Glomerular endothelial cell (primary cell): Measurements from ENCODE around the gene PCSK7. TPM values are rescaled to one million over a fixed set of nuclear protein-coding genes. Genes with fewer than 3 reads are reported as not detected.

Source experiments
- DNase-seq: peaks from one replicate; pipeline ENCODE4 v3.0.0-alpha.2; 2011; ENCODE audit warnings: low read depth, low spot score; ENCODE audit errors: extremely low read depth
- total RNA-seq: library from RNA; depleted of rRNA; stranded (reverse); fragments of >200 nt; gene quantifications from 2 replicates; pipeline ENCODE4 v1.2.3, GENCODE V29; 2015

Gene PCSK7
- total RNA-seq, 1 donor from 2014 or later, result 68.0 TPM

DNA sequence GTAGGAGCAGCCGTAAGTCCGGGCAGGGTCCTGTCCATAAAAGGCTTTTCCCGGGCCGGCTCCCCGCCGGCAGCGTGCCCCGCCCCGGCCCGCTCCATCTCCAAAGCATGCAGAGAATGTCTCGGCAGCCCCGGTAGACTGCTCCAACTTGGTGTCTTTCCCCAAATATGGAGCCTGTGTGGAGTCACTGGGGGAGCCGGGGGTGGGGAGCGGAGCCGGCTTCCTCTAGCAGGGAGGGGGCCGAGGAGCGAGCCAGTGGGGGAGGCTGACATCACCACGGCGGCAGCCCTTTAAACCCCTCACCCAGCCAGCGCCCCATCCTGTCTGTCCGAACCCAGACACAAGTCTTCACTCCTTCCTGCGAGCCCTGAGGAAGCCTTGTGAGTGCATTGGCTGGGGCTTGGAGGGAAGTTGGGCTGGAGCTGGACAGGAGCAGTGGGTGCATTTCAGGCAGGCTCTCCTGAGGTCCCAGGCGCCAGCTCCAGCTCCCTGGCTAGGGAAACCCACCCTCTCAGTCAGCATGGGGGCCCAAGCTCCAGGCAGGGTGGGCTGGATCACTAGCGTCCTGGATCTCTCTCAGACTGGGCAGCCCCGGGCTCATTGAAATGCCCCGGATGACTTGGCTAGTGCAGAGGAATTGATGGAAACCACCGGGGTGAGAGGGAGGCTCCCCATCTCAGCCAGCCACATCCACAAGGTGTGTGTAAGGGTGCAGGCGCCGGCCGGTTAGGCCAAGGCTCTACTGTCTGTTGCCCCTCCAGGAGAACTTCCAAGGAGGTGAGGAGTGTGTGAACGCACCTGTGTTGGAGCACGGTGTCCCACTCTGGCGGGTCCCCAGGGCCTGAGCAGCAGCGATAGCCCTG lies 32.6 kb downstream of the PCSK7 start, which contains the start of gene TAGLN:
Gene TAGLN, plus strand, starts transcription at position 318 of the 863 bp plus-strand sequence. CDS start 3,644 bp downstream, outside the sequence.
- DNase-seq, result no peak

- no peak for DNase-seq
Observed at GRCh38 chr11:117198613-117199012, 33.3 kb downstream of the PCSK7 start.

- no peak for DNase-seq
Observed at GRCh38 chr11:117197516-117198456, 34.1 kb downstream of the PCSK7 start.

- DNase-seq, result no peak
Observed at GRCh38 chr11:117197006-117197405, 34.9 kb downstream of the PCSK7 start.

GRCh38 chr11:117195761-117196160 lies 36.1 kb downstream of the PCSK7 start:
- DNase-seq, result no peak

GRCh38 chr11:117195258-117195657 lies 36.6 kb downstream of the PCSK7 start:
- DNase-seq, result no peak

DNA sequence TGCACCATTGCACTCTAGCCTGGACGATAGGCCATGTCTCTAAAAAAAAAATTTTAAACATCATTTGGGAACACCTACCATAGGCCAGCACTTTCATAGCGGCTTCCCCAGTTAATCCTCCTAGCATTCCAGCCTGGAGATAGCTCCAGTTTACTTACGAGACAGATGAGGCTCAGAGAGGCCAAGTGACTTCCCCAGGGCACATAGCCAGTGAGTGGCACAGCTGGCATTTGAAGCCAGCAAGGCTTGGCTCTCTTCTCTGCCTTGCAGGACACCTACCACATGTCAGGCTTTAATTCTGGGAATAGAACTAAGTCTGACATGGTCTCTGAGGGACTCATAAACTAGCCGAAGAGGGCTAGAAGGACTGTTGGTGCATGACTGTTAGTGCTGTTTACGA lies 37.6 kb downstream of the PCSK7 start:
- no peak for DNase-seq

DNA sequence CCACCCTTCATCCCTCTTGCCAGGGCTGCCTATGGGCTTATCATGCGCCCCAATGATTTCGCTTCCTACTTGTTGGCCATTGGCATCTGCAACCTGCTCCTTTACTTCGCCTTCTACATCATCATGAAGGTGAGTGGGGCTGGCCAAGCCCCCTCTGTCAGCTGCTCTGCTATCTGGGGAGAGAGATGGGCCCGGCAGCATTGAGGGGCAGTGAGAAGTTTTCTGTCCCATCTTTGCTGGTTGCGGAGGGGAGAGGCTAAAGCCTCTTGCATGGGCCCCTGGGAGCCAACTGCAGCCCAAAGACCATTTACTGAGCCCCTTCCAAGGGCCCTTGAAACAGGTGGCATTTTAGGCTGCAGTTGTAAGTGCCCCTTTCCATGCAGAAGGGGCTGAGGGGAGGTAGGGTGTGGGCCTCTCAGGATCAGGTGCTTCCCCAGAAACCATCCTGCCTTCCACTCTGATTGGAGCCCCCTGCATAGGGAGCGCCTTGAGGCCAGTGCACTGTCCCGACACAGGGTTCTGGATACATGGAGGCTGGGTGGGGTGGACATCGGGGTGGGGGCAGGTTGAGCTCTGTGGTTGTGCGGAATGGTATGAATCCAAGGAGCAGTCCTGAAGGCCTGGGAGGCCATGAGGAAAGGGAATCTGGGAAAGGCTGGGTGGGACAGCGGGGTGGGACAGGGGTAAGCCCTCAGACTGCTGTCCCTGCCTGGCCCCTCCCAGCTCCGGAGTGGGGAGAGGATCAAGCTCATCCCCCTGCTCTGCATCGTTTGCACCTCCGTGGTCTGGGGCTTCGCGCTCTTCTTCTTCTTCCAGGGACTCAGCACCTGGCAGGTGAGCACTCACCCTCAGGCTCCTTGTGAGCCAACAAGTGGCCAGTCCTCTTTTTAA lies 38.5 kb downstream of the PCSK7 start:
- DNase-seq, result no peak

GRCh38 chr11:117192401-117192875 lies 39.4 kb downstream of the PCSK7 start:
- DNase-seq, result no peak

DNA sequence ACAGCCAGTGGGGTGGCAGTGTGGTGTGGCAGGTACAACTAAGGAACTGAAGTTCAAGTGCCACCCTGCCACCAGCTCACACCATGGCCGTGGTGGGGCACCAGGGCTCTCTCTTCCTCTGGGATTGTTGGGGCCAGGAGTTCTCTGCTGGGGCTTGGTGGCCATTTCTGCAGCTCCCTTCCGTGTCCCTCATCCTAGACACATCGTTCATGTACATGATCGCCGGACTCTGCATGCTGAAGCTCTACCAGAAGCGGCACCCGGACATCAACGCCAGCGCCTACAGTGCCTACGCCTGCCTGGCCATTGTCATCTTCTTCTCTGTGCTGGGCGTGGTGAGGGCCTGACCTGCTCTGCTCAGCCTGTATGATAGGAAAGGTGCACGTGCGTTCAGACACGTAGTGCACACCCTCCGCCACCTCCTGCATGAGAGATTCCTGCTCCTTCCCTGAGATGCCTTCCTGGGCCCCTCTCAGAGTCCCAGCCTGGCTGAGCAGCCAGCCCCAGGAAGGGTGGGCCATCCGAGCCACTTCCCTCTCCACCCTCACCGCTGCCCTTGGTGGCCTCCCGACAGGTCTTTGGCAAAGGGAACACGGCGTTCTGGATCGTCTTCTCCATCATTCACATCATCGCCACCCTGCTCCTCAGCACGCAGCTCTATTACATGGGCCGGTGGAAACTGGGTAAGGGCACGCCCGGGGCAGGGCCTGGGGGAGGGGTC lies 40.0 kb downstream of the PCSK7 start:
- DNase-seq, result no peak

GRCh38 chr11:117189941-117190544 lies 41.8 kb downstream of the PCSK7 start:
- no peak for DNase-seq

- no peak for DNase-seq
Observed at GRCh38 chr11:117189191-117189940, 42.5 kb downstream of the PCSK7 start.

DNA sequence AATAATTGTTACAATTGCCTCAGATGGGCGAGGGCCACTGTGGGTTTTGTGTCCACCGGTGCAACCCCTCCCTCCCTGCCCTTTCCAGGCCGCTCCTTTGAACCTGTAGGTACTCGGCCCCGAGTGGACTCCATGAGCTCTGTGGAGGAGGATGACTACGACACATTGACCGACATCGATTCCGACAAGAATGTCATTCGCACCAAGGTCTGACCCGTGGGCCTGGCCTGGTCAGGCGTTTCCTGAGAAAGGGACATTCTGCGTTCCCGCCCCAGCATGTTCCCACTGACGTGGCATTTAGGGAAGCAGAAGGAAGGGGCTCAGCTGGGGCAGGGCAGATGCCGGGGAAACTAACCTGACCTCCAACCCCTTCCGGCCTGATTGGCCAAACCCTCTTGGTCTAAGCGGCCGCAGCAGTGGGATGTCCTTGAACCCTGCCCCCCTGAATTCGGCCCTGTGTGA lies 43.2 kb downstream of the PCSK7 start:
- DNase-seq, result no peak

GRCh38 chr11:117187799-117188481 lies 43.9 kb downstream of the PCSK7 start:
- DNase-seq, result no peak

GRCh38 chr11:117187428-117187798 lies 44.5 kb downstream of the PCSK7 start:
- DNase-seq, result no peak

GRCh38 chr11:117187007-117187406 lies 44.9 kb downstream of the PCSK7 start:
- no peak for DNase-seq

GRCh38 chr11:117186431-117186761 lies 45.5 kb downstream of the PCSK7 start:
- DNase-seq, result no peak
